HEK293 (cell line): ENCODE measurements around the gene LAD1.

Source experiments
- CTCF ChIA-PET: fragments of 350-600 bp; formaldehyde crosslinking; extraction: SDS; loops from one replicate; lab custom pipeline; 2021; ENCODE audit warnings: antibody characterized with exemption; lab: Yijun Ruan, JAX
- POLR2A ChIA-PET: fragments of 300-600 bp; formaldehyde crosslinking; extraction: SDS; loops from one replicate; lab custom pipeline; 2020; ENCODE audit warnings: antibody characterized with exemption, inconsistent platforms; lab: Yijun Ruan, JAX
- H3K27ac ChIP-seq: fragments of 200-500 bp; sonication (Bioruptor generic); 2 replicates; pipeline ENCODE4 v1.5.1; 2014; ENCODE audit warnings: low read depth, low read length, control low read depth, inconsistent platforms; ENCODE audit errors: extremely low read depth
- H3K36me3 ChIP-seq, 2 experiments: fragments of 200-500 bp in 1 of 2; sonication (Bioruptor generic) in 1 of 2; 1 replicate in 1 of 2; 2 replicates in 1 of 2; pipeline ENCODE4 v1.5.1; 2014 to 2017; ENCODE audit warnings: inconsistent platforms in 2 of 2, low read length in 2 of 2; ENCODE audit not compliant: control insufficient read depth in 2 of 2, insufficient read depth in 1 of 2
- H3K4me1 ChIP-seq: fragments of 200-500 bp; sonication (Bioruptor generic); 2 replicates; pipeline ENCODE4 v1.5.1; 2014; ENCODE audit warnings: mild to moderate bottlenecking, low read length, inconsistent platforms; ENCODE audit not compliant: control insufficient read depth, insufficient read depth
- H3K4me3 ChIP-seq: 2 replicates; pipeline ENCODE4 v1.5.1; 2011; ENCODE audit warnings: low read depth, mild to moderate bottlenecking, control low read depth, low read length, moderate library complexity
- H3K9me3 ChIP-seq: fragments of 200-500 bp; sonication (Bioruptor generic); 2 replicates; pipeline ENCODE4 v1.5.1; 2014; ENCODE audit warnings: low read depth, low read length, inconsistent platforms; ENCODE audit not compliant: control insufficient read depth, insufficient read depth
- AEBP2 ChIP-seq: fragments of 450-650 bp; formaldehyde crosslinking; IDR thresholded peaks from 2 replicates; pipeline ENCODE4 v1.5.1; 2016; ENCODE audit warnings: missing biosample characterization, missing genetic modification characterization, borderline replicate concordance
- BCL11A ChIP-seq: fragments of 450-650 bp; formaldehyde crosslinking; IDR thresholded peaks from 2 replicates; pipeline ENCODE4 v1.5.1; 2016; ENCODE audit warnings: low read depth, missing biosample characterization, missing genetic modification characterization
- GLIS1 ChIP-seq: fragments of 450-650 bp; formaldehyde crosslinking; IDR thresholded peaks from 2 replicates; pipeline ENCODE4 v1.5.1; 2016; ENCODE audit warnings: missing biosample characterization, missing genetic modification characterization
- HOXA7 ChIP-seq: sonication (generic); formaldehyde crosslinking; IDR thresholded peaks from 2 replicates; pipeline ENCODE4 v1.8.1; 2022; ENCODE audit warnings: missing genetic modification reagents, borderline replicate concordance
- KLF1 ChIP-seq: fragments of 450-650 bp; formaldehyde crosslinking; IDR thresholded peaks from 2 replicates; pipeline ENCODE4 v1.5.1; 2016; ENCODE audit warnings: missing biosample characterization, missing genetic modification characterization
- KLF17 ChIP-seq: fragments of 450-650 bp; formaldehyde crosslinking; IDR thresholded peaks from 2 replicates; pipeline ENCODE4 v1.5.1; 2016; ENCODE audit warnings: missing biosample characterization, missing genetic modification characterization
- MEIS1 ChIP-seq: sonication (generic); formaldehyde crosslinking; IDR thresholded peaks from 2 replicates; pipeline ENCODE4 v1.8.1; 2022; ENCODE audit warnings: missing genetic modification reagents, mild to moderate bottlenecking, borderline replicate concordance
- OSR2 ChIP-seq: fragments of 450-650 bp; formaldehyde crosslinking; IDR thresholded peaks from 2 replicates; pipeline ENCODE4 v1.5.1; 2016; ENCODE audit warnings: missing biosample characterization, missing genetic modification characterization
- PATZ1 ChIP-seq: fragments of 450-650 bp; formaldehyde crosslinking; IDR thresholded peaks from 2 replicates; pipeline ENCODE4 v1.5.1; 2016; ENCODE audit warnings: missing biosample characterization, missing genetic modification characterization
- SP3 ChIP-seq: fragments of 450-650 bp; formaldehyde crosslinking; IDR thresholded peaks from 2 replicates; pipeline ENCODE4 v1.5.1; 2016; ENCODE audit warnings: missing biosample characterization, missing genetic modification characterization
- YY1 ChIP-seq: fragments of 450-650 bp; formaldehyde crosslinking; IDR thresholded peaks from 2 replicates; pipeline ENCODE4 v1.5.1; 2018; ENCODE audit warnings: missing biosample characterization, missing genetic modification characterization
- ZFHX2 ChIP-seq: fragments of 450-650 bp; formaldehyde crosslinking; conservative IDR thresholded peaks from 2 replicates; pipeline ENCODE4 v1.5.1; 2016; ENCODE audit warnings: missing biosample characterization, missing genetic modification characterization
- ZIC2 ChIP-seq: fragments of 450-650 bp; formaldehyde crosslinking; IDR thresholded peaks from 2 replicates; pipeline ENCODE4 v1.5.1; 2016; ENCODE audit warnings: missing biosample characterization, missing genetic modification characterization
- ZNF121 ChIP-seq: fragments of 450-650 bp; formaldehyde crosslinking; IDR thresholded peaks from 2 replicates; pipeline ENCODE4 v1.5.1; 2016; ENCODE audit warnings: missing biosample characterization, missing genetic modification characterization
- ZNF184 ChIP-seq: fragments of 450-650 bp; IDR thresholded peaks from 2 replicates; pipeline ENCODE4 v1.5.1; 2018; ENCODE audit warnings: missing biosample characterization, mild to moderate bottlenecking, missing genetic modification characterization
- ZNF248 ChIP-seq: fragments of 450-650 bp; formaldehyde crosslinking; IDR thresholded peaks from 2 replicates; pipeline ENCODE4 v1.5.1; 2017; ENCODE audit warnings: missing biosample characterization, missing genetic modification characterization
- ZNF324 ChIP-seq: fragments of 450-650 bp; formaldehyde crosslinking; IDR thresholded peaks from 2 replicates; pipeline ENCODE4 v1.5.1; 2016; ENCODE audit warnings: missing biosample characterization, missing genetic modification characterization
- ZNF423 ChIP-seq: fragments of 450-650 bp; formaldehyde crosslinking; IDR thresholded peaks from 2 replicates; pipeline ENCODE4 v1.5.1; 2016; ENCODE audit warnings: missing biosample characterization, missing genetic modification characterization
- ZNF449 ChIP-seq: fragments of 450-650 bp; formaldehyde crosslinking; IDR thresholded peaks from 2 replicates; pipeline ENCODE4 v1.5.1; 2017; ENCODE audit warnings: missing biosample characterization, mild to moderate bottlenecking, missing genetic modification characterization, moderate library complexity
- ZNF521 ChIP-seq: fragments of 450-650 bp; formaldehyde crosslinking; IDR thresholded peaks from 2 replicates; pipeline ENCODE4 v1.5.1; 2017; ENCODE audit warnings: missing biosample characterization, mild to moderate bottlenecking, missing genetic modification characterization
- ZNF629 ChIP-seq: fragments of 450-650 bp; formaldehyde crosslinking; IDR thresholded peaks from 2 replicates; pipeline ENCODE4 v1.5.1; 2017; ENCODE audit warnings: missing biosample characterization, missing genetic modification characterization
- ZNF747 ChIP-seq: fragments of 450-650 bp; formaldehyde crosslinking; IDR thresholded peaks from 2 replicates; pipeline ENCODE4 v1.5.1; 2016; ENCODE audit warnings: missing biosample characterization, missing genetic modification characterization
- ZNF768 ChIP-seq: fragments of 450-650 bp; formaldehyde crosslinking; IDR thresholded peaks from 2 replicates; pipeline ENCODE4 v1.5.1; 2018; ENCODE audit warnings: missing biosample characterization, mild to moderate bottlenecking, missing genetic modification characterization
- ZNF792 ChIP-seq: fragments of 450-650 bp; formaldehyde crosslinking; IDR thresholded peaks from 2 replicates; pipeline ENCODE4 v1.5.1; 2016; ENCODE audit warnings: missing biosample characterization, missing genetic modification characterization
- ZSCAN23 ChIP-seq: fragments of 450-650 bp; formaldehyde crosslinking; IDR thresholded peaks from 2 replicates; pipeline ENCODE4 v1.5.1; 2016; ENCODE audit warnings: missing biosample characterization, missing genetic modification characterization

LAD1 gene

GRCh38 chr1:201345081-201345355 lies 54.1 kb downstream of the LAD1 start:
- ChIA-PET CTCF (interaction anchor here (1.0 to 4.8 kb wide), 6 partner anchors 11 to 404 kb away, joined by 3 to 70 read pairs (median 10); no protein-coding TSS in a partner anchor), POLR2A (no interaction called here)
- no peaks in the 10 kb centered on the region for H3K36me3 ChIP-seq
- H3K4me1 ChIP-seq: no peaks in the 10 kb centered on the region
- no peaks in the 10 kb centered on the region for H3K9me3 ChIP-seq
- H3K27ac ChIP-seq: no peak overlapping the region
- TF ChIP-seq ZNF792: no peak
- no peak for TF ChIP-seq SP3 (tag by site-specific recombination)
- TF ChIP-seq KLF17 (tag by site-specific recombination): no peak
- TF ChIP-seq HOXA7 (CRISPR knock-in tag): no peak
- TF ChIP-seq ZSCAN23 (tag by site-specific recombination): no peak
- TF ChIP-seq OSR2: no peak
- no peak for TF ChIP-seq ZNF747 (tag by site-specific recombination)
- no peak for TF ChIP-seq MEIS1
- no peak for TF ChIP-seq ZNF248
- TF ChIP-seq ZNF423 (tag by site-specific recombination): no peak
- no peak for TF ChIP-seq YY1
- TF ChIP-seq ZNF521: no peak
- TF ChIP-seq ZNF768 (tag by site-specific recombination): no peak
- no peak for TF ChIP-seq PATZ1 (tag by site-specific recombination)
- no peak for TF ChIP-seq BCL11A (tag by site-specific recombination)
- no peak for TF ChIP-seq GLIS1 (tag by site-specific recombination)
- no peak for TF ChIP-seq ZNF324 (tag by site-specific recombination)
- TF ChIP-seq ZNF121 (tag by site-specific recombination): no peak
- no peak for TF ChIP-seq ZNF629 (tag by site-specific recombination)
- no peak overlapping the region for H3K4me3 ChIP-seq

- Histone ChIP-seq H3K36me3 (no peaks in the 10 kb centered on the region), H3K4me1 (no peaks in the 10 kb centered on the region), H3K4me3 (no peak overlapping the region)
- CTCF ChIA-PET: interaction anchor here (0.8 to 4.8 kb wide), 5 partner anchors 18 to 90 kb away, joined by 4 to 44 read pairs (median 5); no protein-coding TSS in a partner anchor
- TF ChIP-seq ZIC2 (tag by site-specific recombination): no peak
- no peak for TF ChIP-seq AEBP2 (tag by site-specific recombination)
- no peak for TF ChIP-seq ZNF184 (tag by site-specific recombination)
- no peak for TF ChIP-seq ZNF521
- peak; percentile 46 for TF ChIP-seq ZFHX2 (tag by site-specific recombination)
- TF ChIP-seq ZNF449 (tag by site-specific recombination): no peak
- no peak for TF ChIP-seq PATZ1 (tag by site-specific recombination)
- no peak for TF ChIP-seq ZNF423 (tag by site-specific recombination)
- peak; percentile 57; the same call in 1 of the 2 replicates for TF ChIP-seq KLF1 (tag by site-specific recombination)
- TF ChIP-seq, all 188 proteins: peak for 2
- POLR2A ChIA-PET: no interaction called here
- H3K27ac ChIP-seq: no peak overlapping the region
- no peaks in the 10 kb centered on the region for H3K9me3 ChIP-seq
Observed at GRCh38 chr1:201344206-201345080, 54.7 kb downstream of the LAD1 start.
